MM.1S (cell line): ENCODE data around the gene PDZRN3.

Experiments used
- DNase-seq: peaks from one replicate; pipeline ENCODE4 v3.0.0-alpha.2; 2015
- H2AFZ ChIP-seq: fragments of 300-600 bp; sonication (generic); 2 replicates; pipeline ENCODE4 v1.6.0; 2016; ENCODE audit warnings: antibody characterized with exemption, low read length
- H3F3A ChIP-seq: fragments of 300-600 bp; sonication (generic); 2 replicates; pipeline ENCODE4 v1.6.1; 2016; ENCODE audit warnings: mild to moderate bottlenecking, antibody characterized with exemption, low read length, moderate library complexity, mixed read lengths; ENCODE audit not compliant: insufficient read depth
- H3K27ac ChIP-seq: fragments of 300-600 bp; sonication (generic); 2 replicates; pipeline ENCODE4 v1.5.1; 2016; ENCODE audit warnings: mild to moderate bottlenecking, low read length
- H3K27me3 ChIP-seq: fragments of 300-600 bp; sonication (generic); replicated peaks from 2 replicates; pipeline ENCODE4 v1.6.0; 2016; ENCODE audit warnings: low read length; ENCODE audit not compliant: insufficient read depth
- H3K36me3 ChIP-seq: fragments of 300-600 bp; sonication (generic); replicated peaks from 2 replicates; pipeline ENCODE4 v1.6.1; 2016; ENCODE audit warnings: mild to moderate bottlenecking, low read length, mixed read lengths; ENCODE audit not compliant: insufficient read depth
- H3K4me1 ChIP-seq: fragments of 300-600 bp; sonication (generic); 2 replicates; pipeline ENCODE4 v1.6.1; 2016; ENCODE audit warnings: low read length, mixed read lengths
- H3K4me2 ChIP-seq: fragments of 300-600 bp; sonication (generic); 2 replicates; pipeline ENCODE4 v1.6.0; 2016; ENCODE audit warnings: low read depth, low read length
- H3K4me3 ChIP-seq: fragments of 300-600 bp; sonication (generic); 2 replicates; pipeline ENCODE4 v1.5.1; 2016; ENCODE audit warnings: low read length, mixed read lengths
- H3K79me2 ChIP-seq: fragments of 300-600 bp; sonication (generic); 2 replicates; pipeline ENCODE4 v1.6.1; 2016; ENCODE audit warnings: mixed run types, low read length, mixed read lengths
- H3K9ac ChIP-seq: fragments of 300-600 bp; sonication (generic); 2 replicates; pipeline ENCODE4 v1.6.1; 2016; ENCODE audit warnings: low read length, mixed read lengths
- H3K9me2 ChIP-seq: fragments of 300-600 bp; sonication (generic); replicated peaks from 2 replicates; pipeline ENCODE4 v1.6.1; 2016; ENCODE audit warnings: mild to moderate bottlenecking, low read length, mixed read lengths; ENCODE audit not compliant: insufficient read depth
- H3K9me3 ChIP-seq: fragments of 300-600 bp; sonication (generic); replicated peaks from 2 replicates; pipeline ENCODE4 v1.6.1; 2016; ENCODE audit warnings: mild to moderate bottlenecking, low read length, mixed read lengths; ENCODE audit not compliant: insufficient read depth
- H4K20me1 ChIP-seq: fragments of 300-600 bp; sonication (generic); 2 replicates; pipeline ENCODE4 v1.6.1; 2016; ENCODE audit warnings: mild to moderate bottlenecking, low read length, moderate library complexity, mixed read lengths; ENCODE audit not compliant: insufficient read depth
- EZH2 ChIP-seq: fragments of 300-600 bp; sonication (generic); optimal IDR thresholded peaks from 2 replicates; pipeline ENCODE3; 2017; ENCODE audit warnings: low read depth, mild to moderate bottlenecking, antibody characterized with exemption, low read length, mixed read lengths
- EZH2phosphoT487 ChIP-seq: fragments of 300-600 bp; sonication (generic); IDR thresholded peaks from 2 replicates; pipeline ENCODE4 v1.6.1; 2018; ENCODE audit warnings: antibody characterized with exemption, low read length
- TF ChIP-seq, protein P1 (sequence below): fragments of 300-600 bp; sonication (generic); IDR thresholded peaks from 2 replicates; pipeline ENCODE4 v1.5.1; 2016; ENCODE audit warnings: antibody characterized with exemption, low read length, mixed read lengths

The PDZRN3 gene

DNA sequence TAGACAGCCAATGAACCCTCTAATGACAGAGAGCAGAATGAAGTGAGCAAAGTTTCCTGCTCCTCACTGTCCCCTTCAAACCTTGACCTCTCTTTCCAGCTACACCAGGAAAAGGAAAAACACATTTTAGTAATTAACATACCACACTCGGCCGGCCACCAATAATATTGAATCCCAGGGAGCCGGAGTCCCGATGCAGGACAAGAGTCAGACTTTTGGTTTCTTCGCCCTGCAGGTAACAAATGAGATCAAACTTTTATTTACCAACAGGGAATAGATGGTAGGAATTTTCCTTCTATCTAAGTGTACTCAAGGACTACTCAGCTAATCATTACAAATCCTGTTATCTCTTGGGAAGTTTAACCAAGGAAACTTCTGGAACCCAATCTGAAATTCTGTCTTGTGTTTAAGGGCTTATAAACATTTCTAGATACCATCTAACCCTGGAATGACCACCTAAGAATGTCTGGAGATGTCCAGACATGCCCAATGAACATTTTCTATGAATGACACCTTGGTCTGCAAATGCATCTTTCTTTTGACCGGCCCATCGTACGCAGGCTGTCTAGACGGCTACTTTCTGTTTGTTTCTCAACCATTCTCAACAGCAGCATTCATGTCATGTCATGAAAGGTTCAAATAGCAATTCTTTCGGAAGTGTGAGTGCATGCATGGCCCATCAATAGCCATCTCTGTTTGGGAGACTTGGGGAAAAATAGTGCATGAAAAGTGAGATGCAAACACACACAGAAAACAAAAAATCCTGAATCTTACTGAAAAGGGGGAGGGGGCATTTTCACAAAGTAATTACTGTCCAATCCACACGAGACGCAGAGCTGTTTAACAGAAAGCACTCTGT lies 16.1 kb downstream of the PDZRN3 start:
- H3F3A ChIP-seq: no peaks in the 10 kb centered on the region
- H3K9me2 ChIP-seq: no peaks in the 10 kb centered on the region
- no peaks in the 10 kb centered on the region for H3K79me2 ChIP-seq
- no peak overlapping the region for H3K4me2 ChIP-seq
- H2AFZ ChIP-seq: no peak overlapping the region
- DNase-seq: no peak
- TF ChIP-seq EZH2 (no peak), EZH2phosphoT487 (no peak)
- TF ChIP-seq, protein P1, sequence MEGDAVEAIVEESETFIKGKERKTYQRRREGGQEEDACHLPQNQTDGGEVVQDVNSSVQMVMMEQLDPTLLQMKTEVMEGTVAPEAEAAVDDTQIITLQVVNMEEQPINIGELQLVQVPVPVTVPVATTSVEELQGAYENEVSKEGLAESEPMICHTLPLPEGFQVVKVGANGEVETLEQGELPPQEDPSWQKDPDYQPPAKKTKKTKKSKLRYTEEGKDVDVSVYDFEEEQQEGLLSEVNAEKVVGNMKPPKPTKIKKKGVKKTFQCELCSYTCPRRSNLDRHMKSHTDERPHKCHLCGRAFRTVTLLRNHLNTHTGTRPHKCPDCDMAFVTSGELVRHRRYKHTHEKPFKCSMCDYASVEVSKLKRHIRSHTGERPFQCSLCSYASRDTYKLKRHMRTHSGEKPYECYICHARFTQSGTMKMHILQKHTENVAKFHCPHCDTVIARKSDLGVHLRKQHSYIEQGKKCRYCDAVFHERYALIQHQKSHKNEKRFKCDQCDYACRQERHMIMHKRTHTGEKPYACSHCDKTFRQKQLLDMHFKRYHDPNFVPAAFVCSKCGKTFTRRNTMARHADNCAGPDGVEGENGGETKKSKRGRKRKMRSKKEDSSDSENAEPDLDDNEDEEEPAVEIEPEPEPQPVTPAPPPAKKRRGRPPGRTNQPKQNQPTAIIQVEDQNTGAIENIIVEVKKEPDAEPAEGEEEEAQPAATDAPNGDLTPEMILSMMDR: no peak
- no peaks in the 10 kb centered on the region for H4K20me1 ChIP-seq
- H3K36me3 ChIP-seq: no peaks in the 10 kb centered on the region
- no peak overlapping the region for H3K4me3 ChIP-seq
- H3K9ac ChIP-seq: no peak overlapping the region
- no peaks in the 10 kb centered on the region for H3K27me3 ChIP-seq
- H3K27ac ChIP-seq: no peak overlapping the region
- H3K4me1 ChIP-seq: no peaks in the 10 kb centered on the region
- no peaks in the 10 kb centered on the region for H3K9me3 ChIP-seq

DNA sequence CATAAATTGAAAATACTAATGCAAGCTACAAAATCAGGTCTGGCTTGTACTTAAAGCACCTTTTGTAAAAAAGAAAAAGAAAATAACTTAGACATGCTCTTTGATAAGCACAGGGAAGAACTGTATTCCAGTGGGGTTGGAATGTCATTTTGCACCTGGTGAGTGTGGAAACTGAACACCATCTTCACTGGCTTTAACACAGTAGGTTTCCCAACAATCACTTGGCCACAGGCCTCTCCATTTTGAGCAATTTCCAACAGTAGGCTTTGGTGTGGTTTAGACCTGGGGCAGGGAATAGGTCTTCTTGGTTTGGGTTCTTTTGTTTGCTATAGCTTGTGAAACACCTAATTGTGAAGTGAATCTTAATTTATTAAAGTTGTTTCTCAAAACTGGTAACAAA lies 18.9 kb downstream of the PDZRN3 start:
- H3K79me2 ChIP-seq: no peaks in the 10 kb centered on the region
- no peaks in the 10 kb centered on the region for H3K36me3 ChIP-seq
- H3K9me3 ChIP-seq: no peaks in the 10 kb centered on the region
- no peaks in the 10 kb centered on the region for H3K4me1 ChIP-seq
- no peak overlapping the region for H3K4me2 ChIP-seq
- H3K9ac ChIP-seq: no peak overlapping the region
- H3F3A ChIP-seq: no peaks in the 10 kb centered on the region
- TF ChIP-seq, protein P1: no peak
- no peak for TF ChIP-seq EZH2phosphoT487
- TF ChIP-seq EZH2: no peak
- no peaks in the 10 kb centered on the region for H3K9me2 ChIP-seq
- H3K27ac ChIP-seq: no peak overlapping the region
- H3K27me3 ChIP-seq: no peaks in the 10 kb centered on the region
- H2AFZ ChIP-seq: no peak overlapping the region
- H4K20me1 ChIP-seq: no peaks in the 10 kb centered on the region
- H3K4me3 ChIP-seq: no peak overlapping the region
- DNase-seq: no peak

DNA sequence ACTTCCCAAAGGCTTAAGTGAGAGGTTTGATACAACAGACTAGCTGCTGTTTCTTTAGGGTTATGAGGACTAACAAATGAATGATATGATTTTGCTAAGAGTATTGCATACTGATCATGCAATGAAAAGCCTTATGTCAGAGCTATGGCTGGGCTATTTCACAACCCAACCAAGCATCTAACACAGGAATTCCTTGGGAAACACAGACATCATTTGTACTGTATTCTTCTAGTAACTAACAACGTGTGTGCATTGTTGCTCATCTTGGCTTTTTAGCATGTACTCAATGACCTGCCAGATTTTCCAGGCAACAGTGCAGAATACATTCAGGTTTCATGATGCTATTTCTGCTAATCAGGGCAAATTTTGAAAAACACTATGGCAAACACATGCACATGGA lies 19.3 kb downstream of the PDZRN3 start:
- Histone ChIP-seq H2AFZ (no peak overlapping the region), H3K4me1 (no peaks in the 10 kb centered on the region), H3K9ac (no peak overlapping the region), H3K79me2 (no peaks in the 10 kb centered on the region), H3K27me3 (no peaks in the 10 kb centered on the region), H3K9me3 (no peaks in the 10 kb centered on the region), H3F3A (no peaks in the 10 kb centered on the region), H3K4me3 (no peak overlapping the region), H3K4me2 (no peak overlapping the region), H4K20me1 (no peaks in the 10 kb centered on the region), H3K36me3 (no peaks in the 10 kb centered on the region), H3K9me2 (no peaks in the 10 kb centered on the region), H3K27ac (no peak overlapping the region)
- no peak for DNase-seq
- TF ChIP-seq, protein P1: no peak
- no peak for TF ChIP-seq EZH2phosphoT487
- no peak for TF ChIP-seq EZH2
